ENCODE measurements around the gene PDE4D. TPM values are rescaled to one million over a fixed set of nuclear protein-coding genes. Genes with fewer than 3 reads are reported as not detected.

Gene PDE4D
- total and polyA plus RNA-seq, 10 of the 15 experiments (the other 5 are each of a cell fraction or from before 2014, with no cell fraction given) = 0.87 to 4.1 (median 2.2) TPM

DNA sequence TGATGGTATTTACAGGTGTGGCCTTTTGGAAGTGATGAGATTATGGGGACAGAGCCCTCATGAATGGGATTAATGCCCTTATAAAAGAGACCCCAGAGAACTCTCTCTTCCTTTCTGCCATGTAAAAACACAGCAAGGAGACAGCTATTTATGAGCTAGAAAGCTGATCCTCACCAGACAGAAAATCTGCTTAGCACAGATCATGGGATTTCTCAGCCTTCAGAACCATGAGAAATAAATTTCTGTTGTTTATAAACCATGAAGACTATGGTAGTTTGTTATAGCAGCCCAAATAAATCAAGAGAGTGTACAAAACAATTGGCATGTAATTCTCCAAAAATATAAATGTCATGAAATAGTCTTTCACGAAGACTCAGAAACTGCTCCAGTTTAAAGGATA lies 211.0 kb downstream of the PDE4D start:
- WGBS (ENCODE audit: insufficient coverage, insufficient replicate concordance, low lambda C conversion rate, missing lambda C conversion rate) = 95% methylated on average over 1 of the region's 1 CpG
- intact Hi-C loops (cut with micrococcal nuclease; ENCODE audit: unreplicated experiment) = no loop called here

More for the DNA sequence above, 211.0 kb downstream of the PDE4D start:
- SMC1A ChIA-PET (ENCODE audit: uncharacterized antibody, unreplicated experiment) = no interaction called here
- BruUV-seq (replicated peaks) = no TSS peak
- POLR2A ChIA-PET = no interaction called here
- Histone ChIP-seq H3K4me3 (no peak overlapping the region), H3K9ac (ENCODE audit: control insufficient read depth, insufficient read depth, low read length) (no peak overlapping the region), H3K9me3 (replicated peaks; ENCODE audit: control insufficient read depth, insufficient read depth, low read length) (no peaks in the 10 kb centered on the region), H3K27me3 (replicated peaks in 1 of 2; ENCODE audit: control insufficient read depth in 2 of 2, insufficient read depth in 2 of 2, low read length in 1 of 2) (no peaks in the 10 kb centered on the region), H3K36me3 (ENCODE audit: control insufficient read depth in 2 of 2, insufficient read depth in 2 of 2, low read length in 1 of 2) (no peaks in the 10 kb centered on the region), H4K20me1 (ENCODE audit: control insufficient read depth, insufficient read depth) (no peaks in the 10 kb centered on the region), H3K4me2 (ENCODE audit: control insufficient read depth, insufficient read depth) (no peak overlapping the region), H3K4me1 (ENCODE audit: control insufficient read depth, insufficient read depth, low read length) (no peaks in the 10 kb centered on the region; the same call in 1 of the 2 replicates), H2AFZ (ENCODE audit: control insufficient read depth, low read depth, low read length) (no peak overlapping the region), H3K27ac (ENCODE audit: control insufficient read depth, insufficient read depth) (no peak overlapping the region), H3K79me2 (ENCODE audit: control insufficient read depth, insufficient read depth, low read length) (no peaks in the 10 kb centered on the region)
- in situ Hi-C loops (cut with MboI) = no loop called here
- TF ChIP-seq, protein P1, sequence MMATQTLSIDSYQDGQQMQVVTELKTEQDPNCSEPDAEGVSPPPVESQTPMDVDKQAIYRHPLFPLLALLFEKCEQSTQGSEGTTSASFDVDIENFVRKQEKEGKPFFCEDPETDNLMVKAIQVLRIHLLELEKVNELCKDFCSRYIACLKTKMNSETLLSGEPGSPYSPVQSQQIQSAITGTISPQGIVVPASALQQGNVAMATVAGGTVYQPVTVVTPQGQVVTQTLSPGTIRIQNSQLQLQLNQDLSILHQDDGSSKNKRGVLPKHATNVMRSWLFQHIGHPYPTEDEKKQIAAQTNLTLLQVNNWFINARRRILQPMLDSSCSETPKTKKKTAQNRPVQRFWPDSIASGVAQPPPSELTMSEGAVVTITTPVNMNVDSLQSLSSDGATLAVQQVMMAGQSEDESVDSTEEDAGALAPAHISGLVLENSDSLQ (IDR thresholded peaks at IDR 0.05) = no peak
- TF ChIP-seq SIX5 (IDR thresholded peaks at IDR 0.05; ENCODE audit: low read depth, low read length, severe bottlenecking) = no peak
- TF ChIP-seq RUNX3 (IDR thresholded peaks at IDR 0.05; ENCODE audit: low read length) = no peak
- TF ChIP-seq ZNF207 (IDR thresholded peaks at IDR 0.05; ENCODE audit: borderline replicate concordance) = no peak
- no peak for TF ChIP-seq RAD51 (IDR thresholded peaks at IDR 0.05)
- TF ChIP-seq TARDBP (IDR thresholded peaks at IDR 0.05; ENCODE audit: borderline replicate concordance) = no peak
- TF ChIP-seq NR2C1 (IDR thresholded peaks at IDR 0.05) = no peak
- no peak for TF ChIP-seq EZH2 (IDR thresholded peaks at IDR 0.05; ENCODE audit: borderline replicate concordance, control insufficient read depth, low read depth, low read length)
- no peak for TF ChIP-seq IRF4 (IDR thresholded peaks at IDR 0.05; ENCODE audit: low read depth, low read length)
- TF ChIP-seq MXI1 (IDR thresholded peaks at IDR 0.05; ENCODE audit: low read depth, low read length) = no peak
- no peak for TF ChIP-seq STAT1 (conservative IDR thresholded peaks at IDR 0.05)
- no peak for TF ChIP-seq CREM (IDR thresholded peaks at IDR 0.05; ENCODE audit: low read depth)
- no peak for TF ChIP-seq ZSCAN29 (IDR thresholded peaks at IDR 0.05)
- no peak for TF ChIP-seq ZNF622 (IDR thresholded peaks at IDR 0.05)
- no peak for TF ChIP-seq ZNF217 (IDR thresholded peaks at IDR 0.05)
- TF ChIP-seq WRNIP1 (IDR thresholded peaks at IDR 0.05; ENCODE audit: borderline replicate concordance, low read depth, low read length) = no peak
- TF ChIP-seq YBX1 (IDR thresholded peaks at IDR 0.05) = no peak
- TF ChIP-seq, protein P2, sequence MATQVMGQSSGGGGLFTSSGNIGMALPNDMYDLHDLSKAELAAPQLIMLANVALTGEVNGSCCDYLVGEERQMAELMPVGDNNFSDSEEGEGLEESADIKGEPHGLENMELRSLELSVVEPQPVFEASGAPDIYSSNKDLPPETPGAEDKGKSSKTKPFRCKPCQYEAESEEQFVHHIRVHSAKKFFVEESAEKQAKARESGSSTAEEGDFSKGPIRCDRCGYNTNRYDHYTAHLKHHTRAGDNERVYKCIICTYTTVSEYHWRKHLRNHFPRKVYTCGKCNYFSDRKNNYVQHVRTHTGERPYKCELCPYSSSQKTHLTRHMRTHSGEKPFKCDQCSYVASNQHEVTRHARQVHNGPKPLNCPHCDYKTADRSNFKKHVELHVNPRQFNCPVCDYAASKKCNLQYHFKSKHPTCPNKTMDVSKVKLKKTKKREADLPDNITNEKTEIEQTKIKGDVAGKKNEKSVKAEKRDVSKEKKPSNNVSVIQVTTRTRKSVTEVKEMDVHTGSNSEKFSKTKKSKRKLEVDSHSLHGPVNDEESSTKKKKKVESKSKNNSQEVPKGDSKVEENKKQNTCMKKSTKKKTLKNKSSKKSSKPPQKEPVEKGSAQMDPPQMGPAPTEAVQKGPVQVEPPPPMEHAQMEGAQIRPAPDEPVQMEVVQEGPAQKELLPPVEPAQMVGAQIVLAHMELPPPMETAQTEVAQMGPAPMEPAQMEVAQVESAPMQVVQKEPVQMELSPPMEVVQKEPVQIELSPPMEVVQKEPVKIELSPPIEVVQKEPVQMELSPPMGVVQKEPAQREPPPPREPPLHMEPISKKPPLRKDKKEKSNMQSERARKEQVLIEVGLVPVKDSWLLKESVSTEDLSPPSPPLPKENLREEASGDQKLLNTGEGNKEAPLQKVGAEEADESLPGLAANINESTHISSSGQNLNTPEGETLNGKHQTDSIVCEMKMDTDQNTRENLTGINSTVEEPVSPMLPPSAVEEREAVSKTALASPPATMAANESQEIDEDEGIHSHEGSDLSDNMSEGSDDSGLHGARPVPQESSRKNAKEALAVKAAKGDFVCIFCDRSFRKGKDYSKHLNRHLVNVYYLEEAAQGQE (IDR thresholded peaks at IDR 0.05; ENCODE audit: low read depth, low read length) = no peak
- CTCF ChIA-PET = interaction anchor here (0.7 kb wide), 1 partner anchor 9 kb away, joined by 3 read pairs; no protein-coding TSS in a partner anchor
- DNase-seq (ENCODE audit: low read depth, low spot score) (no peak), FAIRE-seq (no peak), ATAC-seq (no peak)
- RAD21 ChIA-PET (ENCODE audit: unreplicated experiment) = interaction anchor here (1.5 kb wide), 1 partner anchor 9 kb away, joined by 4 read pairs; no protein-coding TSS in a partner anchor

All from GM12878 (cell line).